ENCODE results near the gene UNK.

DNA sequence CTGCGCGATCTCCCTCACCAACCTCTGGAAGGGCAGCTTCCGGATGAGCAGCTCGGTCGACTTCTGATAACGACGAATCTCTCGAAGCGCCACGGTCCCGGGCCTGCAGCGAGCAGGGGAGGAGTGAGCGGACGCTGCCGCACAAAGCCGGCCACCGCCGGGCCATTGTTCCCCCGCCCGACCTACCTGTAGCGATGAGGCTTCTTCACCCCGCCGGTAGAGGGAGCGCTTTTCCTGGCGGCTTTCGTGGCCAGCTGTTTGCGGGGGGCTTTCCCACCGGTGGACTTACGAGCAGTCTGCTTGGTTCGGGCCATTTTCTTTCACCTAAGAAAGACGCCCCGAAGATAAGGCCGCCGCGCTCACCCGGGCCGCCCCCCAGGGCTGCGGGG lies 5.8 kb upstream of the UNK start:
- TF ChIP-seq, protein P1, sequence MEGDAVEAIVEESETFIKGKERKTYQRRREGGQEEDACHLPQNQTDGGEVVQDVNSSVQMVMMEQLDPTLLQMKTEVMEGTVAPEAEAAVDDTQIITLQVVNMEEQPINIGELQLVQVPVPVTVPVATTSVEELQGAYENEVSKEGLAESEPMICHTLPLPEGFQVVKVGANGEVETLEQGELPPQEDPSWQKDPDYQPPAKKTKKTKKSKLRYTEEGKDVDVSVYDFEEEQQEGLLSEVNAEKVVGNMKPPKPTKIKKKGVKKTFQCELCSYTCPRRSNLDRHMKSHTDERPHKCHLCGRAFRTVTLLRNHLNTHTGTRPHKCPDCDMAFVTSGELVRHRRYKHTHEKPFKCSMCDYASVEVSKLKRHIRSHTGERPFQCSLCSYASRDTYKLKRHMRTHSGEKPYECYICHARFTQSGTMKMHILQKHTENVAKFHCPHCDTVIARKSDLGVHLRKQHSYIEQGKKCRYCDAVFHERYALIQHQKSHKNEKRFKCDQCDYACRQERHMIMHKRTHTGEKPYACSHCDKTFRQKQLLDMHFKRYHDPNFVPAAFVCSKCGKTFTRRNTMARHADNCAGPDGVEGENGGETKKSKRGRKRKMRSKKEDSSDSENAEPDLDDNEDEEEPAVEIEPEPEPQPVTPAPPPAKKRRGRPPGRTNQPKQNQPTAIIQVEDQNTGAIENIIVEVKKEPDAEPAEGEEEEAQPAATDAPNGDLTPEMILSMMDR (conservative IDR thresholded peaks at IDR 0.05; ENCODE audit: low read length) = peak; percentile 90
- TF ChIP-seq EZH2phosphoT487 (IDR thresholded peaks at IDR 0.05; ENCODE audit: borderline replicate concordance, low read depth, low read length) = no peak

Data from OCI-LY7 (cell line).